DOHH2 (cell line): ENCODE data around the gene CYP2J2.

Experiments used
- CTCF ChIP-seq: fragments of 200-600 bp; sonication (generic); IDR thresholded peaks from one replicate; pipeline ENCODE4 v1.5.1; 2014; ENCODE audit warnings: antibody characterized with exemption, mild to moderate bottlenecking, low read depth, low read length; ENCODE audit not compliant: poor library complexity, severe bottlenecking
- EZH2phosphoT487 ChIP-seq: fragments of 200-600 bp; sonication (generic); IDR thresholded peaks from 2 replicates; pipeline ENCODE4 v1.6.1; 2017; ENCODE audit warnings: borderline replicate concordance, mild to moderate bottlenecking, antibody characterized with exemption, low read length, moderate library complexity, mixed read lengths

GRCh38 chr1:59880735-59881134 lies 45.8 kb downstream of the CYP2J2 start:
- TF ChIP-seq CTCF, result no peak
- TF ChIP-seq EZH2phosphoT487, result no peak
